NCI-H146 treated with DMSO at 0.1 percent for 48 hours (cell line): ENCODE data around the gene NAV3.
A peak's percentile ranks its signal among the peaks of the same experiment; 100 is the strongest.
"Not testable (repeated sequence)": the region's sequence is repeated elsewhere in the genome, so short reads cannot be mapped to it uniquely, and the experiment has no call there.

ENCODE experiments used
- DNase-seq: peaks from one replicate; lab custom pipeline; 2025; ENCODE audit not compliant: unreplicated experiment; lab: John Stamatoyannopoulos, UW

The NAV3 gene

DNA sequence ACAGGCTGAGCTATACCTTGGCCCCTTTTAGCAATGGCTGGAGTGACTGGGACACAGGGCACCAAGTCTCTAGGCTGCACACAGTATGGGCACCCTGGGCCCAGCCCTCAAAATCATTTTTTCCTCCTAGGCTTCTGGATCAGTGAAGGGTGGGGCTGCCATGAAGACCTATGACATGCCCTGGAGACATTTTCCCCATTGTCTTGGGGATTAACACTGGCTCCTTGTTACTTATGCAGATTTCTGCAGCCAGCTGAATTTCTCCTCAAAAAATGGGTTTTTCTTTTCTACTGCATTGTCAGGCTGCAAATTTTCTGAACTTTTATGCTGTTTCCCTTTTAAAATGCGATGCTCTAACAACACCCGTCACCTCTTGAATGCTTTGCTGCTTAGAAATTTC, 272.1 kb downstream of the NAV3 start:
- DNase-seq = not testable (repeated sequence)

DNA sequence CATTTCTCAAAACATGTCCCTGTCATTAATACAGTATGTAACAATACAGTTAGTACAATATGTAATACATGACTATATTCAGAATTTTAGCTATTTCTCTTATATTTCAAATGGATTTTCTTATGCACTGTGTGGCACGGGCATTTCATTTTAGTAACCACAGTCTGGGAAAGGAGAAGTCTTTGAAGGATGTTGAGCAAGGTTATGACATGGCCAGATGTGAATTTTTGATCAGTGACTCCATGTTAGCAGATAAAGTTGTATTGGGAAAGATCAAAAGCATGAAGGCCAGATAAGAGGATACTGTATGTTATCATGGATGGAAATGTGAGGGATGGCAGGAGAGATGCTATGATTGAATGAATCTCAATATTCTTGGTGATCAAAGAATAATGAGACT, 285.2 kb downstream of the NAV3 start:
- DNase-seq = no peak

DNA sequence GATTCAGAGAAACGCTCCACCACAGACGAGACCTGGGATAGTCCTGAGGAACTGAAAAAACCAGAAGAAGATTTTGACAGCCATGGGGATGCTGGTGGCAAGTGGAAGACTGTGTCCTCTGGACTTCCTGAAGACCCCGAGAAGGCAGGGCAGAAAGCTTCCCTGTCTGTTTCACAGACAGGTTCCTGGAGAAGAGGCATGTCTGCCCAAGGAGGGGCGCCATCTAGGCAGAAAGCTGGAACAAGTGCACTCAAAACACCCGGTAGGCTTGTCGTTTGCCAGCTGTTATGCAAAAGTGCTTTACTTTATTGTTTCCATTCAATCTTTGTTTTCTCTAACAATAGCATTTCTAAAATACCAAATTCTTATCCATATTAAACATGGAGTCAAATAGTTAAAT, 287.3 kb downstream of the NAV3 start:
- no peak for DNase-seq

DNA sequence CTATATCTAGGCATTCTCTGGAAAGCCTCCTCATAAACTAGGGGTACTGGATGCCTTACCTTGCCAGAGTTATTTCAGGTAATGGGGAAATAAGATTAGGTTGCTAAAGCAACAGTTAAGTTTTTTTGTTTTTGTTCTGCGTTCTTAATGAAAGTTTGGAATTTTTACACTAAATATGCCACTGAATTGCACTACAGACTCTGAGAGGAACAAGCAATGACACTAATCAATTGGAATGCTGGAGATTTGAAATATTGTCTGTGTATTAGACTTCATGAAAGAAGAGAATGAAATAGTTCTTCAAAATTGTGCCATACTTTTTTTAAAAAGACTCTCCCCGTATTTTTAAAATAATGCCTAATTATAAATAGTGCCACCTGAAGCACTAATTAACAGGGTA, 287.8 kb downstream of the NAV3 start:
- DNase-seq = no peak

DNA sequence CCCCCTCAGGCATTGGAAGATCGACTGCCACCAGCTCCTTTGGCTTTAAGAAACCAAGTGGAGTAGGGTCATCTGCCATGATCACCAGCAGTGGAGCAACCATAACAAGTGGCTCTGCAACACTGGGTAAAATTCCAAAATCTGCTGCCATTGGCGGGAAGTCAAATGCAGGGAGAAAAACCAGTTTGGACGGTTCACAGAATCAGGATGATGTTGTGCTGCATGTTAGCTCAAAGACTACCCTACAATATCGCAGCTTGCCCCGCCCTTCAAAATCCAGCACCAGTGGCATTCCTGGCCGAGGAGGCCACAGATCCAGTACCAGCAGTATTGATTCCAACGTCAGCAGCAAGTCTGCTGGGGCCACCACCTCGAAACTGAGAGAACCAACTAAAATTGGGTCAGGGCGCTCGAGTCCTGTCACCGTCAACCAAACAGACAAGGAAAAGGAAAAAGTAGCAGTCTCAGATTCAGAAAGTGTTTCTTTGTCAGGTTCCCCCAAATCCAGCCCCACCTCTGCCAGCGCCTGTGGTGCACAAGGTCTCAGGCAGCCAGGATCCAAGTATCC, 288.7 kb downstream of the NAV3 start:
- no peak for DNase-seq

DNA sequence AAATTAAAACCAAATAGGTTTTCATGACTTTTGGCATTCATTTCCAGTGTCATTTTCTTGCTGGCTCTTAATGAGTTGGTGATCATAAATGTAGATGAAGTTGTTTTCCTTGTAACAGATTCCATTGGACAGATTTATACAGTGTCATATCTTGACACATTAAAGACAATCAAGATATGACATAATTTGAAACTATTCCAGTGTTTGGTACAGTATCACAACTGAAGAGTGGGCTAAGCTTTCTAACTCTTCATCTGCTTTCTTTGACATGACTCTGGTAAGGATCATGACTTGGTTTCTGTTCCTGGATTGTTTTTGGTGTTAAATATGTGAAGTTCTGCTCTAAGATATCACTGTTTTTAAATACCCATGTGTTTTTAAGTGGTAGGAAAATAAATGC, 289.6 kb downstream of the NAV3 start:
- no peak for DNase-seq

DNA sequence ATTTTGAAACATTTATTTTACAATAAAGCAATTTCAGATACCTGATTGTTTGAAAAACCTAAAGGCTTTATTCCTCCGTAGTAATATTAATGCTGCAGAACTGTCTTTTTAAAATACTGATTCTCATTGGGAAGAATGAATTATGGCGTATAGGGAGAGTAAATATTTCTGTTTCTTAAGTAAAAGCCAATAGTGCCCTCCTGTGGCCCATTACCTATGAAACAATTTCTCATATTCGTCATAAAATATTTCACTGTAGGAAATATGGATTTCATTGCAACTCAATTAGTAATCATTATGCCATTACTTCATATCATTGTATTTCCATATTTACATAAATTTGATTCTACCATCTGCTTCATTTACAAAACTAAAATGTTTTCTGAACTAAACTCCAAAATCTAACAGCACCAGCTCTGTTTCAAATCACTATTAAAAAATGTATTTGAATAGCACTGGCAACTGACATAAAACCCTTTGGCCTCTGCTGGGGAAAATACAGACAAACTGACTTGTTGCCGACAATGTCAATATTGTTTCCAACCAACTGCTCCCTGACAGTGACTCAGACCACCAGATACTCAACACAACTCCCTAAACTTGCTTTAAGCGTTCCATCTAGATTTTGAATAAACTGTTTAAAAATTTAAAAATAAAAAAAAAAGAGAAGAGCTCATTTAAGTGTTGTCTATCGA, 290.3 kb downstream of the NAV3 start:
- DNase-seq = peak; percentile 5

DNA sequence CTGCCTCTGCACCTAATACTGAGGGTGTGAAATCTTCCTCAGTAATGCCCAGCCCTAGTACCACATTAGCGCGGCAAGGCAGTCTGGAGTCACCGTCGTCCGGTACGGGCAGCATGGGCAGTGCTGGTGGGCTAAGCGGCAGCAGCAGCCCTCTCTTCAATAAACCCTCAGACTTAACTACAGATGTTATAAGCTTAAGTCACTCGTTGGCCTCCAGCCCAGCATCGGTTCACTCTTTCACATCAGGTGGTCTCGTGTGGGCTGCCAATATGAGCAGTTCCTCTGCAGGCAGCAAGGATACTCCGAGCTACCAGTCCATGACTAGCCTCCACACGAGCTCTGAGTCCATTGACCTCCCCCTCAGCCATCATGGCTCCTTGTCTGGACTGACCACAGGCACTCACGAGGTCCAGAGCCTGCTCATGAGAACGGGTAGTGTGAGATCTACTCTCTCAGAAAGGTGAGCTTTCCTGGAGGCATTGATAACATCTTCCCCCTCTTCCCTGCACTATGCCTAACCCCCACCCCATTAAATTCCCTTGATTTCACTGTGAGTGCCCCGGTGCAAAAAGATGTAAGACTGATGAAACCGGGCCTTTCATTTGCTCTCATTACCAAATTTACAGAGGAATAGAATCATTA, 291.4 kb downstream of the NAV3 start:
- DNase-seq = no peak

DNA sequence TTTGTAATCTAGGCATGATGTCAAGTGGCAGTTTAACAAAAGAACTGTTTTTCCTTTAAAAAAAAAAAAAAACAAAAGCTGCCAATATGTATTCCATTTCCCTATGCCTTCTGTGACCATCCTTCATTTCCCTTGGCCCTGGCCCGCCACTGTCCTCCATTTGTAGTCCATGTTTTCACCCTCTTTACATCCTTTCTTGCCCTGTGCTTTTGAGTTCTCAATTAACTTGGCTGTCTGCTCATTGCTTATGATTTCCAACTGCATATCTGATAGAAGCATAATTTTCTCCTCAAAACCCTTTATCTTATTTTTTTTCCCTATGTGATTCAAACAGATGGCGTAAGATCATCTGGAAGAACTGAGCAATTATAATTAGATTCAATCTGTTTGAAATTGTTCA, 297.5 kb downstream of the NAV3 start:
- DNase-seq = no peak

DNA sequence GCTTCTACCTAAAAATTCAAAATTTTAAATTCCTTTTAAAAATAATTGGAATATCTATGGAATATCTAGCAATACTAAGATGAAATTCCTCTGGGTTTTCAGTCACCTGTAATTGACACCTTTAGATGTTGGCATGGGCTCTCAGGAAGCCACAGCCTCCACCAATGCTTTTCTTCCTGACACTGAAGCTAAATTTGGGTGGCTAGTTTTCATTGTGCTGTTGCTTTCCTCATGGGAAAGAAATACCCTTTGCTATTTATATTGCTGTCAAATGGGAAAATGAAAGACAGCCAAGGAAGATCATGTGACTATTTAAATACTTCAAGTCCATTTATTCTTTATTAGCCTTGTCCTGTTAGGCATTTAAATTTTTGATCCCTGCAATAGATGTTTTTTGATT, 313.0 kb downstream of the NAV3 start:
- DNase-seq = no peak

DNA sequence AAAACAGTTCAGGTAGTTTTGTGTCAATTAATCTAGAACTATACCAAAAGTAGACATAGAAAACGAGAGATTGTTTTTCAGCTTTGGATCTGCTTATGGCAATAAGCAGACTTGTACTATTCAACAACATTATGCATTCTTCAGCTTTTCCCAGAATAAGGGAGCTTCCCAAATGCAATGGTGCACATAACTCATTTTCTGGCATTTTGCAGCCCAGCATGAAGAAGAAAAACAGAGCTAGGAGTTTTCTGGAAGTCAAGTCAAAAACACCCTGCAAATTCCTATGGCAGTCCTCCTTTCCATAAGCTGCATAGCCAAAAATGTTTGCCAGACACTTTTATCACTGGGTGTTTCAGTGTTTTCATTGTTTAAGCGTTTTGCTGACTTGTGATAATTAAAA, 314.7 kb downstream of the NAV3 start:
- DNase-seq = no peak

DNA sequence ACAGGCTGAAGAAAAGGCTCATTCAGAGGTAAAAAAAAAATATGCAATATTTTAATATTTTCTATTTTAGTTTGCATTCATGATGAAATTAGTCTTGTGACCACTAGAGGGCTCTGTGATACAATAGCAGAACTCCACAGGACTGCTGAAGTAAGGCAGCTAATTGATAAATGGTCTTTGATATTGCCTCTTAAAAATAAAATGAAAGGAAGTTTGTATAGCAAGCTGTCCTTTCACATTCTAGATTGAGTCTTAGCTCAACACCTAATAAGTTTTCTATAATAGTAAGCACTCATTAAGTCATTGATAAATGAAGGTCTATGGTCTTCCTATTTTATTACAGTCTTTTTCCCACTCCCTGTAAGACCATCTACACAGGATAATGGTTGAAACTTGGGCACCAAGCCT, 315.7 kb downstream of the NAV3 start:
- peak; percentile 30 for DNase-seq

DNA sequence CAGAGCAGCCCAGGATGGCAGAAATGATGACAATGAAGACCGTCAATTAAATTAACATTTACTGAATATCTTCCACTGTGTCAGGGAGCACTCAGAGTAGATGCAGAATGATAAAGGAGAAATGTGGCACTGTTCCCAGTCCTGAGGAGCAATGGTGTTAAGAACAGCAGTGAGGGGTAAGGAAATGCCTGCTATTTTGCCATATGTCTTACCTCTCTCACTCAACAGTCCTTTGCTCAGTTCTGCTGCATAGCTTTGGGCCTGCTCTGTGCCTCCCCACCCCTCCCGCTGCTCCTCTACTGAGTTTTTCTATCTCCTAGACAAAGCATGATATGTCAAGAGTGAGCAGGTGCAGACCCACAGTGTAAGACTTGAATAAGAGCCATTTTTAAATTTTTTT, 318.8 kb downstream of the NAV3 start:
- no peak for DNase-seq

DNA sequence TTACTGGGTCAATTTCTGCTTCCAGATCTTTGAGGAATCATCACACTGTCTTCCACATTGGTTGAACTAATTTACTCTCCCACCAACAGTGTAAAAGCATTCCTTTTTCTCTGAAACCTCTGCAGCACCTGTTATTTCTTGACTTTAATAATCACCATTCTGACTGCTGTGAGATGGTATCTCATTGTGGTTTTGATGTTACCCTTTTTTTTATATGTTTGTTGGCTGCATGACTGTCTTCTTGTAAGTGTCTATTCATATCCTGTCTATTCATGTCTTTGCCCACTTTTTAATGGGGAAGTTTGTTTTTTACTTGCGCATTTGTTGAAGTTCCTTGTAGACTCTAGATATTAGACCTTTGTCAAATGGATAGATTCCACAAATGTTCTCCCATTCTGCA, 324.9 kb downstream of the NAV3 start:
- no peak for DNase-seq

DNA sequence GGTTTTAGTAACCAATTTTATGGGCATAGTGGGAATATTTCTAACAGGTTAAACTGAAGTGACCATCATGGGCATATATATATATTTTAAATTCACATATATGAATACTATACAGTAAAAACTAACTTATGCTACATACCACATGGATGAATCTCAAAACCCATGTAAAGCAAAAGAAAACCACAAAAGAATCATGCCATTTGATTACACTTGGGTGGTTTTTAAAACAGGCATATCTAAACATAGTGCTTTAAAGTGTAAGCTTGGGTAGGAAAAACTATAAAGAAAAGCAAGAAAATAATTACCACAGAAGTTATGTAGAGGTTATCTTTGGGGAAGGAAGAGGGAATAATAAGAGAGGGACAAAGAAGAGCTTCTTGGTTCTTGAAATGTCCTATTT, 326.1 kb downstream of the NAV3 start:
- no peak for DNase-seq

DNA sequence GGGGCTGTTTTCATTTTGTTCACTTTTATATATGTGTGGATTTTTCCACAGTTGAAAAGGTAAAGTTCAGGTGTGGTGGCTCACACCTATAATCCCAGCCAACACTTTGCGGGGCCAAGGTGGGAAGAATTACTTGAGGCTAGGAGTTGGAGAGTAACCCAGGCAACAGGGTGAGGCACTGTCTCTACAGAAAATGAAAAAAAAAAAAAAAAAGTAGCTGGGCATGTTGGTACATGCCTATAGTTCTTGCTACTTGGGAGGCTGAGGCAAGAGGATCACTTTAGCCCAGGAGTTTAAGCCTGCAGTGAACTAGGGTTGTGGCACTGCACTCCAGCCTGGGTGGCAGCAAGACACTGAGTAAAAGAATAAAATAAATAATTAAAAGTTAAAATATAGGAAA, 326.5 kb downstream of the NAV3 start:
- no peak for DNase-seq

DNA sequence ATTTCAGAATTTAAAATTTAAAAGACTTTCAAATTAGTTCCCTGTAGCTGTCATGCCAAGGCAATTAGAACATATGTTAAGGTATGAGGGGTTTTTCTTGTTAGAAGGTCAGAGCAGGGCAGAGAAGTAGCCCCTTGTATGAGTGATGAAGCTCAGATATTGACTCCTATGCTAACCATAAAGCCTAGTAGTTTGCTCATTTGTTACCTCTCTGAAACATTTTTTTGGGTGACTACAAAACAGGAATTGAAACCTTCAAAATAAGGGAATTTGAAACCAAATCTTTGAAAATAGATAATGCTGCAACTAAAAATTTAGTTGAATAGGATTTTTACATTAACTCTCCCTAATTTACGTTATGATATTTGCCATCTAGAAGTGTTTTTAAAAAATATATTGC, 333.5 kb downstream of the NAV3 start:
- no peak for DNase-seq

DNA sequence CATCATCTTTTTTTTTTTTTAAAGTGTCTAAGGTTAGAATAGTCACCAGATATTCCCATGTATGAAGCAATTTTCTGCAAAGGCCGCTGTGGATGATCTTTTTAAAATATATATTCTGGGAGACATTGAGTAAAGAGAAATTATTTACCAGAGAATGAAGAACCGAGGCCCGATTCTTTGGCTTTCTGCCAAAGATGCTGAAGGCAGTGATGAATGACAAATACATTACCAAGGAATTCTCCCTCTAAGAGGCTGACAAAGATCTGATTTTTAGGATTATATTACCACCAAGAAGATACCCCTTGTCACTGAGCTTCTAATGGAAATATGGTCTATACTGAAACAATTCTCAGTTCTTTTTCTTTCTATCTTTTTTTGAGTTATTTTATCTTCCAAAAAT, 336.8 kb downstream of the NAV3 start:
- DNase-seq = no peak

DNA sequence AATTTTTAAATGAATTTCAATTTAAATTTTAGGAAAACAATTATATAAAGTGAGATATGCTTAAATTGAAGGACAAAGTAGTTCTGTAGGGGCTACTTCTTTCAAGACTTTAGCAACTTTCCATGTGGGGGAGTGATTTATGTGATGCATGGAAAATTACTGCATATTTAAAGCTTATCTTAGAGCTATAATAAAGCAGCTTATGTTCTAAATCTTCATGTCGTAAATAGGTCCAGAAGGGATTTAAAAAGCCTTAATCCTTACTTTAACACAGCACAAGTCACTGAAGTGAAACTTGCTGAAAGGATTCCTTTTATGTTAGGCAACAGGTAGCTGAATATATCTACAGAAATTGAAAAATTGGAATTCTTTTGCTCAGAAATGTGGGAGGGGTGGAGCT, 340.4 kb downstream of the NAV3 start:
- no peak for DNase-seq

DNA sequence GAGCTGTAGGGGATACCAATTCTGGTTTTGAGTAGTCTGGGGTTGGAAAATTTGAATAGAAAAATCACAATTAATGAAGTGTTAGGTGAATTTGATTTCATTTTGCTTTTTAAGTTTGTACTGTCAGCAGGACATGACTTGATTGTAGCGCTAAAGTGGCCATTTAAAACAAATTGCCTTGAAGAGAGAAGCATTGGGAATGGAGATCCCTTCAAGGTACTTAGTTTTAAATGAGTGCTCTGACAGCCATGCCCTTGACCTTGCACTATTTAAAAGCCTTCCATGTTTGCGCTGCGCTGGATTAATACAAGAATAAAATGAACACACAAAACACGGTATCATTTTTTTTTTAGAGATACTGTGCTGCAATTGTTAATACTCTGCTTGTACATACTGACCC, 345.9 kb downstream of the NAV3 start:
- DNase-seq = no peak

DNA sequence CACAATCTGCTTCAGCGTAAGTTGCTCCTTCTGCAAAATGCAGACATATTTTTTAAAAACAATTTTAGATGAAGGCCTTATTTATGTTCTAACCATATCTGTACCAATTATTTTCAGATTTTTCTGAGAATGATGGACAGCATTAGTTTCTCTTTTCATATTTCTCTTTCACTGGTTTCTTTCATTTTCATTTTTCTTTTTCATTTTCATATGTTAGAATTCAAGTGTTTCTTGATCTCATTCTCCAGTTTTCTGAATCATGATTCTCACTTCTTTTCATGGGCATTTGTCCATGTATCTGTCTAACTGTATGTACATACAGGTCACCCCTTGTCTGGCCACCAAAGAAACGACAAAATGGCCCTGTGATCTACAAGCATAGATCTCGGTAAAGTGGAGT, 346.6 kb downstream of the NAV3 start:
- no peak for DNase-seq

DNA sequence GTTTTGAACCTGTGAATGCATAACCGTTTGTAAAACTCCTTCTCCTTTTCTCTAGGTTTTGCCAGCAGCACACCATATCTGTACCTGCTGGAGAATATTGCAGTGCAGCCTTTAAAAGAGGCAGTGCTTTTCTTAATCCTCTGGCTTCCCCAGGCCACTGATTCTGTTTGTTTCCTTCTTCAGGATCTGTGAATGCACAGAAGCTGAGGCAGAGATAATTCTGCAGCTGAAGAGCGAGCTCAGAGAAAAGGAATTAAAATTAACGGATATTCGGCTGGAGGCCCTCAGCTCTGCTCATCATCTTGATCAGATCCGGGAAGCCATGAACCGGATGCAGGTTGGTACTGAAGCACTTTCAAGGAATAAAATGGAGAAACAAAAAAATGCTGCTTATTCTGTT, 348.7 kb downstream of the NAV3 start:
- no peak for DNase-seq
